ENCODE measurements around the gene EML2. TPM values are rescaled to one million over a fixed set of nuclear protein-coding genes. Genes with fewer than 3 reads are reported as not detected.

The EML2 gene
- total RNA-seq, 2 experiments from 2014 or later: 93.6 to 97.6 TPM

DNA sequence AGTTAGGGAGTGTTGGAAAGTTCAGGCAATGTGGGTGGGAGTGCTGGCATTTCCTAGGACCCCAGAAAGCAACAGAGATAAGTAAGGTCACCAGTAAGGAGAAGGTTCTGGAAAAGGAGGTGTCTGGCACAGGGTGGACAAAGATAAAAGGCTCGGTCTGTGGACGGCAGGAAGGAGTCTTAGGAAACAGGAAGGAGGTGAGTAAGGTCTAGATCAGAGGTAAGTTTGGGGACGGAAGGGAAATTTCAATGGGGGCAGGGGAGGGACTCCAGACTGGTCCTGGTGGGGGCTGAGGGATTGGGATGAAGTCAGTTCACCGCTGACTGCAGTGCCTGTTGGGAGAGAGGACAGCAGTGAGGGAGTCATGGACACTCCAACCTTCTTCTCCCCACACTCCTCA lies 46.8 kb downstream of the EML2 start:
- Mint-ChIP-seq H3K27me3 (ENCODE audit: low read depth) (peaks cover 36% of the 10 kb centered on the region), H3K4me1 (ENCODE audit: low read depth) (peaks cover 16% of the 10 kb centered on the region), H3K36me3 (ENCODE audit: low read depth) (no peaks in the 10 kb centered on the region), H3K27ac (no peak overlapping the region), H3K9me3 (ENCODE audit: insufficient read depth) (no peaks in the 10 kb centered on the region), H3K4me3 (no peak overlapping the region)
- ATAC-seq: no peak
- CTCF ChIA-PET: interaction anchor here (2.2 kb wide), 1 partner anchor 50 kb away, joined by 26 read pairs; no protein-coding TSS in a partner anchor
- DNase-seq: no peak
- POLR2A ChIA-PET: no interaction called here

DNA sequence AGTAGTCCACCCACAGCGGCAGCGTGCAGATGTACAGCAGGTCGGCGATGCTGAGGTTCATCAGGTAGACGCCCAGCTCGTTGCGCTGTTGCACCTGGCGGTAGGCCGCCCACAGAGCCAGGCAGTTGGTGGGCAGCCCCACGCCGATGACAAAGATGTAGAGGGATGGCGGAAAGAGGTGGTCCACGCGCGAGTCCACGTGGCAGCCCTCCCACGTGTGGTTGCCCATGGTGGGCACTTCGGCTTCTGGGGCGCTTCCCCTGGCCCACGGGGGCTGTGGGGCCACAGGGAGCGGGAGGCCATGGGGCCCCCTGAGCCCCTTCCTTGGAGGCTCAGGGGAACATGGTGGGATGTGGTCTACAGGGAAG lies 47.6 kb downstream of the EML2 start:
- DNase-seq (no peak), ATAC-seq (no peak)
- peaks cover 31% of the 10 kb centered on the region for H3K27me3 Mint-ChIP-seq (ENCODE audit: low read depth)
- no peak overlapping the region for H3K27ac Mint-ChIP-seq
- H3K9me3 Mint-ChIP-seq (ENCODE audit: insufficient read depth): no peaks in the 10 kb centered on the region
- ChIA-PET POLR2A (interaction anchor here (0.9 kb wide), 1 partner anchor 50 kb away, joined by 4 read pairs; no protein-coding TSS in a partner anchor), CTCF (interaction anchor here (0.9 to 2.2 kb wide), 6 partner anchors 16 to 101 kb away, joined by 3 to 26 read pairs (median 3); partner anchors contain the start of genes QPCTL and SNRPD2)
- H3K4me3 Mint-ChIP-seq: no peak overlapping the region
- H3K36me3 Mint-ChIP-seq (ENCODE audit: low read depth): no peaks in the 10 kb centered on the region
- peaks cover 16% of the 10 kb centered on the region for H3K4me1 Mint-ChIP-seq (ENCODE audit: low read depth)

DNA sequence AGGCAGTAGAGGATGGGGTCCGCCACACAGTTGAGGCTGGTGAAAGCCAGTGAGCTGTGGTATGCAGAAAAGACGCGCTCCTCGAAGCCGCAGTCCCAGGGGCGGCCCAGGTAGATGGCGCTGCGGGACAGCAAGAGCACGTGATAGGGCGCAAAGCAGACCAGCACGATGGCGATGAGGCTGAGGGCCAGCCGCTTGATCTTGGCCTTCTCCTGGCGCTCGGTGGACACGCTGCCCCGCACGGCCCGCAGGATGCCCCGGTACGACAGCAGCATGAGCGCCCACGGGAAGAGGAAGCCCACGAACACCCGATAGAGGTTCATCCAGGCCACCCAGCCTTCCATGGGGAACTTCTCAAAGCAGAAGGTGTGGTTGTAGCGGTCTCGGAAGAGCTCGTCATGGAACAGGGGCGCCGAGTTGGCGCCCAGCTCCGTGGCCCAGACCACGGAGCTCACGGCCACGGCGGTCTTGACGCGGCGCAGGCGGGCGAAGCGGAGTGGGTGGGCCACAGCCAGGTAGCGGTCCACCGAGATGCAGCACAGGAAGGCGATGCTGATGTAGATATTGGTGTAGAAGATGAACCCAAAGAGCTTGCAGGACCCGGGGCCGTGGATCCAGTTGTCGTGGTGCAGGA lies 48.1 kb downstream of the EML2 start:
- ChIA-PET CTCF (interaction anchor here (0.6 to 2.2 kb wide), 9 partner anchors 17 to 1839 kb away, joined by 3 to 26 read pairs (median 3); partner anchors contain the start of genes QPCTL and SNRPD2), POLR2A (interaction anchor here (0.9 kb wide), 1 partner anchor 51 kb away, joined by 4 read pairs; no protein-coding TSS in a partner anchor)
- no peak overlapping the region for H3K27ac Mint-ChIP-seq
- DNase-seq (peak; percentile 60), ATAC-seq (peak; percentile 72)
- H3K4me3 Mint-ChIP-seq: no peak overlapping the region
- H3K4me1 Mint-ChIP-seq (ENCODE audit: low read depth): peaks cover 16% of the 10 kb centered on the region
- peaks cover 27% of the 10 kb centered on the region for H3K27me3 Mint-ChIP-seq (ENCODE audit: low read depth)
- H3K36me3 Mint-ChIP-seq (ENCODE audit: low read depth): no peaks in the 10 kb centered on the region
- H3K9me3 Mint-ChIP-seq (ENCODE audit: insufficient read depth): no peaks in the 10 kb centered on the region

DNA sequence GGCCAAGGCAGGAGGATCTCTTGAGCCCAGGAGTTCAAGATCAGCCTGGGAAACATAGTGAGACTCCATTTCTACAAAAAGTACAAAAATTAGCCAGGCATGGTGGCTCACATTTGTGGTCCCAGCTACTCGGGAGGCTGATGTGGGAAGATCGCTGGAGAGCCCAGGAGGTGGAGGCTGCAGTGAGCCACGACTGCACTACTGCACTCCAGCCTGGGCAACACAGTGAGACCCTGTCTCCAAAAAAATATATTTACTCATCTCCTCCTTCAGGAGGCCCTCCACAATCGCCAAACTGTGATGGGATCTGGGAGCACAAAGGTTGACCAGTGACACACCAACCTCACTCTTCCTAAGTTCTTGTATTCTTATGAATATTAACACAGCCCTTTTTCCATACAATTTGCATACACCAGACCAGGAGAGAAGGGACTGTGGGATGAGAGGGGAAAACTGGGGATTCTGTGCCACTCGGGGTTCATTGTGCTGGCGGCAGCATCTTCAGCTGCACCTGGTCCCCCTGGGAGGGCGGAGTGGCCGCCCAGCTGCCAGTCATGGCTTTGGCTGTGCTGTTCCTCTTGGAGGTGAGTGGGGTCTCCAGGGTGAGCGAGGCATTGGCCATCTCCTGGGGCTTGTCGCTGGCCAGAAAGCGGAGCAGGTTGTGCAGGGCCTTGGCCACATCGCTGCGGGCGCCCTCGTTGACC lies 48.7 kb downstream of the EML2 start:
- Mint-ChIP-seq H3K4me1 (ENCODE audit: low read depth) (peaks cover 18% of the 10 kb centered on the region), H3K4me3 (no peak overlapping the region), H3K9me3 (ENCODE audit: insufficient read depth) (no peaks in the 10 kb centered on the region), H3K36me3 (ENCODE audit: low read depth) (no peaks in the 10 kb centered on the region), H3K27me3 (ENCODE audit: low read depth) (peaks cover 27% of the 10 kb centered on the region), H3K27ac (no peak overlapping the region)
- ChIA-PET CTCF (interaction anchor here (0.6 to 2.2 kb wide), 9 partner anchors 17 to 1838 kb away, joined by 3 to 26 read pairs (median 3); partner anchors contain the start of genes QPCTL and SNRPD2), POLR2A (interaction anchor here (0.9 kb wide), 1 partner anchor 52 kb away, joined by 4 read pairs; no protein-coding TSS in a partner anchor)
- no peak for DNase-seq
- ATAC-seq: no peak

DNA sequence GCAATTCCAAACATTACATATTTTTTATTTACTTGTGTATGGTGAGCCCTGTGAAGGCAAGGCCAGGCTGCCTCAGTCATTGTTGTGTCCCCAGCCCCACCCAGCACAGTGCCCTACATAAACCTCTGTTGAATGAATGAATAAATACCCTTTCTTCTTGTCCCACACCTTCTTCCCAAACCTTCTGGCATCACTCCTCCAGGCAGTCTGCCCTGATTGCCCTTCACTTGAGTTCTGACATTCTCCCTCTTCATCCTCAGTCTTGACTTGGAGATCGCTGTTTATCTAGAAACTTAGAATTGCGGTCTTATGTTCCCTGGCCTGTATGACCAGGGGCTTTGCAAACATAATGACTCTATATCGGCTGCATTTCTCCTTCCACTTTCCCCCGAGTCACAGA lies 49.4 kb downstream of the EML2 start:
- DNase-seq (no peak), ATAC-seq (no peak)
- CTCF ChIA-PET: no interaction called here
- POLR2A ChIA-PET: no interaction called here
- Mint-ChIP-seq H3K4me3 (no peak overlapping the region), H3K27ac (no peak overlapping the region), H3K4me1 (ENCODE audit: low read depth) (peaks cover 25% of the 10 kb centered on the region), H3K36me3 (ENCODE audit: low read depth) (no peaks in the 10 kb centered on the region), H3K9me3 (ENCODE audit: insufficient read depth) (no peaks in the 10 kb centered on the region), H3K27me3 (ENCODE audit: low read depth) (peaks cover 27% of the 10 kb centered on the region)

DNA sequence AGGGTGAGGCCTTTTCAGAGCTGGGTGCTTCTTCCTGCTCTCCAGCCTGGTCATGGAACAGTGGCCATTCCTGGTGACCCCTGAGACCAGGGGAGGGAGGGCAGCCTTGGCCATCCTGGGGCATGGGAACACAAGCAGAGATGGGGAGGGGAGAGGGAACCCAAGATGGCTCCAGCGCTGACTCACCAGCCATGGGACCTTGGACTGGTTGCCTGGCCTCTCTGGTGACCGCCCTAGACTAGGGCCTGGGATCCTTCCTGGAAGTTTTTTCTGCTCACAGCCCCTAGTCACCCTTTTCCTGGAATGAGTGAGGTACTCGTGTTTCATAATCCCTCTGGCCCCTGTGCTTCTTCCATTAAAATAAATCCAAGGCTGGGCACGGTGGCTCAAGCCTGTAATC lies 51.3 kb downstream of the EML2 start:
- no peak for DNase-seq
- H3K4me3 Mint-ChIP-seq: no peak overlapping the region
- ChIA-PET CTCF (no interaction called here), POLR2A (no interaction called here)
- no peak for ATAC-seq
- peaks cover 2% of the 10 kb centered on the region for H3K36me3 Mint-ChIP-seq (ENCODE audit: low read depth)
- H3K27me3 Mint-ChIP-seq (ENCODE audit: low read depth): peaks cover 24% of the 10 kb centered on the region
- H3K4me1 Mint-ChIP-seq (ENCODE audit: low read depth): peaks cover 26% of the 10 kb centered on the region
- no peaks in the 10 kb centered on the region for H3K9me3 Mint-ChIP-seq (ENCODE audit: insufficient read depth)
- H3K27ac Mint-ChIP-seq: no peak overlapping the region

DNA sequence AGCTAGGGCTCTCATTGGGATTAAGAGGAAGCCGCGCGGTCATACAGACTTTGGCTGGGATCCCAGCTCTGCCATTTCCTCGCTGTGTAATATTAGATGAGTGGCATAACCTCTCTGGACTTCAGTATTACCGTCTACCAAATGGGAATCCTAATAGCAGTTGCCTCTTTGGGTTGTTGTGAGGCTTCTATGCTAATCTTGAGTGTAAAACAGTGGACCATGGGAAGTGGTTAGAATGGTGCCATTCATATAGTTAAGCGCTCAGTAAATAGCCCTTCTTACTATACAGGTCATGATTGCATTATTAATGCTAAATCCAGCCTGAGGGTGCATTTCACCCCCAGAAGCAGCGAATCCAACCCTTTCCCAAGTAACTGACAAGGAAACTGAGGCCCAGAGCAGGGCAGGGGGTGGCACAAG lies 54.0 kb downstream of the EML2 start:
- Mint-ChIP-seq H3K9me3 (ENCODE audit: insufficient read depth) (no peaks in the 10 kb centered on the region), H3K36me3 (ENCODE audit: low read depth) (peaks cover 15% of the 10 kb centered on the region), H3K4me3 (peak overlapping the region; percentile 92), H3K27ac (peak overlapping the region; percentile 97), H3K27me3 (ENCODE audit: low read depth) (peaks cover 12% of the 10 kb centered on the region), H3K4me1 (ENCODE audit: low read depth) (peaks cover 15% of the 10 kb centered on the region)
- DNase-seq (no peak), ATAC-seq (no peak)
- ChIA-PET POLR2A (interaction anchor here (1.0 kb wide), 1 partner anchor 49 kb away, joined by 3 read pairs; no protein-coding TSS in a partner anchor), CTCF (interaction anchor here (0.8 to 2.9 kb wide), 6 partner anchors 27 to 214 kb away, joined by 3 to 13 read pairs (median 8); partner anchors contain the start of gene QPCTL)

DNA sequence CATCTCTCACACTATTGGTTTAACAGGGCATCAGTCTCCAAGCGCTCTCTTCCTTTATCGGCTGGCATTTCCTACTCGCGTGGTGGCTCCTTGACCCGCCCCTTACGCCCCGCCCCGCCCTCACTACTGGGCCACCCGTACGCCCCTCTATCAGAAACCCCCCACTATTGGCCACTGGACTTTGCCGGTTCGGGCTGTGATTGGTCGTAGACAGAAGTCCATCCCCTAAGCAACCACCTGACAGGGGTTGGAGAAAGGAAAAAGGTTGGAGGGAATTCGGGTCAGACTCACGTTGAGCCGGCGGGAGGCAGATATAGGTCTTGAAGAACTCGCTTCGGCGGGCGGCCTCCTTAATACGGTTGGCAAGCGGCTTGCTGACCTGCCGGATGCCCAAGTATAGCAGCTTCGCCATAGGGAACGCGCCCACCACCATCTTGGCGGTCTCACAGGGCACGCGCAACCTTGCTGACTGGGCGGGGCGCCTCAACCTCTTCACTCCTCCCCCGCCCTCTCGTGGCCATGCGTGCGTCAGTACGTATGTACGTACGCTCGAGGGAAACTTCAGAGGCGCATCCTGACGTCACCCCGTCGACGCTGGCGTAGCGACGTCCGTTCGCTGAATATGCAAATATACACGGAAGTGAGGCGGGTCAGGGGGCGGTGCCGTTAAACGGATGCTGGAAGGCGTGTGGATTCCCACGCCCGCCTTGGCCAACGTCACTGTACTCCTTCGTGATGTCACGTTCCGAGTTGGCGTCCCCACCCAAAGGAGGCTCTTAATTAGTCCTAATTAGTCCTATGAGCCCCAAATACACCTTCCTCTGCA lies 54.7 kb downstream of the EML2 start, which contains the start of gene OPA3:
Gene OPA3 (minus strand): TSS at position 471 of the 826 bp plus-strand sequence. CDS start 38 bp downstream, at position 433.
- peaks cover 15% of the 10 kb centered on the region for H3K4me1 Mint-ChIP-seq (ENCODE audit: low read depth)
- ChIA-PET CTCF (interaction anchor here (1.0 to 2.9 kb wide), 7 partner anchors 26 to 215 kb away, joined by 3 to 13 read pairs (median 4); partner anchors contain the start of genes EML2 and QPCTL), POLR2A (interaction anchor here (0.5 to 1.0 kb wide), 3 partner anchors 49 to 107 kb away, joined by 3 read pairs; partner anchors contain the start of gene SNRPD2)
- H3K4me3 Mint-ChIP-seq: peak within 1 kb of the TSS; percentile 92
- peak; percentile 100 for DNase-seq
- H3K9me3 Mint-ChIP-seq (ENCODE audit: insufficient read depth): no peaks in the 10 kb centered on the region
- H3K27me3 Mint-ChIP-seq (ENCODE audit: low read depth): peaks cover 6% of the 10 kb centered on the region
- peak; percentile 96 for ATAC-seq
- peak within 1 kb of the TSS; percentile 97 for H3K27ac Mint-ChIP-seq
- peaks cover 15% of the 10 kb centered on the region for H3K36me3 Mint-ChIP-seq (ENCODE audit: low read depth)

DNA sequence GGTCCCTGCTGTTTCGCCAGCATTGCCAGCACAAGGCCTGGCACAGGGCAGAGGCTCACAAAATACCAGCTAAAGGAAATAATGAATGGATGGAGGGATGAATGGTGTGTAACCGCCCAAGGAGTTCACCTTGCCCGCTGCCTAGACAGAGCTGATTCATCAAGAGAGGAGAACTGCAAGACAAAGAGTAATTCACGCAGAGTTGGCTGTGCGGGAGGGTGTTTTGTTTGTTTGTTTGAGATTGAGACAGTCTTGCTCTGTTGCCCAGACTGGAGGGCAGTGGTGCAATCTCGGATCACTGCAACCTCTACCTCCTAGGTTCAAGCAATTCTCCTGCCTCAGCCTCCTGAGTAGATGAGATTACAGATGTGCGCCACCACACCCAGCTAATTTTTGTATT lies 57.6 kb downstream of the EML2 start:
- Mint-ChIP-seq H3K27me3 (ENCODE audit: low read depth) (no peaks in the 10 kb centered on the region), H3K4me3 (no peak overlapping the region), H3K4me1 (ENCODE audit: low read depth) (peaks cover 21% of the 10 kb centered on the region), H3K36me3 (ENCODE audit: low read depth) (peaks cover 15% of the 10 kb centered on the region), H3K27ac (no peak overlapping the region), H3K9me3 (ENCODE audit: insufficient read depth) (no peaks in the 10 kb centered on the region)
- ATAC-seq (no peak), DNase-seq (no peak)
- CTCF ChIA-PET: interaction anchor here (0.7 kb wide), 1 partner anchor 23 kb away, joined by 3 read pairs; no protein-coding TSS in a partner anchor
- POLR2A ChIA-PET: no interaction called here

DNA sequence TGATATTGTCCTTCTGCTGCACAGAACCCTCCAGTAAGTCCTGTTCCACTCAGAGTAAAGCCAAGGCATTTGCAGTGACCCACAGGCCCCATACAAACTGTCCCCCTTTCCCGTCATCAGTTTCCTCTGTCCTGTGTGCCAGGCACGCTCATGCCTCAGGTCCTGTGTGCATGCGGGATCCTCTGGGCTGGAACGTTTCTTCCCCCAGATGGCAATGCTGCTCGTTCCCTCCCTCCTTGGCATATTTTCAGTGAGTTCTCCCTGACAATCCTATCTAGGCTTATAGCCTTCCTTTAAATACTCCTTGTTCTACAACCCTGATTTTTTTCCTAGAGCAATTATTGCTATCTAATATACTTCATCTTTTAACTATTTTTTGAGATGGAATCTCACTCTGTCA lies 60.3 kb downstream of the EML2 start:
- H3K27ac Mint-ChIP-seq: no peak overlapping the region
- no peak for ATAC-seq
- no peaks in the 10 kb centered on the region for H3K27me3 Mint-ChIP-seq (ENCODE audit: low read depth)
- ChIA-PET CTCF (no interaction called here), POLR2A (no interaction called here)
- H3K4me3 Mint-ChIP-seq: no peak overlapping the region
- H3K9me3 Mint-ChIP-seq (ENCODE audit: insufficient read depth): no peaks in the 10 kb centered on the region
- peaks cover 12% of the 10 kb centered on the region for H3K4me1 Mint-ChIP-seq (ENCODE audit: low read depth)
- peaks cover 15% of the 10 kb centered on the region for H3K36me3 Mint-ChIP-seq (ENCODE audit: low read depth)
- no peak for DNase-seq

Data from activated CD8-positive, alpha-beta T cell treated with anti-CD3 and anti-CD28 coated beads, Interleukin-2, amount 10 ng/mL, durations not matched to agents 7 days and 5 days (primary cell).